GM18909 (cell line): Measurements from ENCODE around the gene GZMH.
A peak's percentile ranks its signal among the peaks of the same experiment; 100 is the strongest.
"Not testable (repeated sequence)": the region's sequence is repeated elsewhere in the genome, so short reads cannot be mapped to it uniquely, and the experiment has no call there.

Experiments
- ATAC-seq: cut with Tn5 transposase; IDR thresholded peaks from one replicate; pipeline ENCODE4 v1.9.1; 2021; ENCODE audit warnings: mild to moderate bottlenecking; ENCODE audit not compliant: unreplicated experiment, poor library complexity

The GZMH gene, protein sequence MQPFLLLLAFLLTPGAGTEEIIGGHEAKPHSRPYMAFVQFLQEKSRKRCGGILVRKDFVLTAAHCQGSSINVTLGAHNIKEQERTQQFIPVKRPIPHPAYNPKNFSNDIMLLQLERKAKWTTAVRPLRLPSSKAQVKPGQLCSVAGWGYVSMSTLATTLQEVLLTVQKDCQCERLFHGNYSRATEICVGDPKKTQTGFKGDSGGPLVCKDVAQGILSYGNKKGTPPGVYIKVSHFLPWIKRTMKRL

DNA sequence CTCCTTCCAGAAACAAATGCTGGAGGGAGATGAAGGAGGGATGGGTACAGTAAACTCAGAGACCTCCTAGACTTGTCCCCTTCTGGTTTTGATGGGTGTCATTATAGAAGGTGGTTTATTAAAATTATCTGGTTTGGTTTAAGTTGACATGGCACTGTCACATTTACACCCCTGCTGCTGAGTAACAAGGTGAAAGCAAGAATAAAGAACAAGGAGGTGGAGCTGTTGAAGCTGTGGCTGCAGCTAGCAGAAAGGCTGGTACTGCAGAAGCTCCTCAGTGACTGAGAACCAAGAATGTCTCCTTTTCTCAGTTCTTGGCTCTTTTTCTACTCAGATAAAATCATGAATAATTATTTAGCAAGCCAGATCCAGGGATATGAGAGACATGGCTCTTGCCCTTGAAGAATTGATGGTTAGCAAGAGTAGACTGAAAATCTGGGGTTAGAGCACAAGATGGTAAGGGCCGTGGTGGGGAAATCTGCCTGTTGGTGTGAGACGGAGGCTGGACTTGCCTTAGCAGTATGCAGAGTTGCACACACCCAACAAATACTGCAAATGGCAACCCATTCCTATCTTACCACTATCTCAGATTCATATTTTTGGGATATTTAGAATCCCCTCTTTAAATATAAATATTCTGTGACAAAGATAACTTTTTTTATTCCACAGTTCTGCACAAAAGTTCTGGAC, at the start of gene GZMH:
Gene GZMH (minus strand): TSS at position 31 of the 690 bp plus-strand sequence. CDS start 72 bp downstream, outside the sequence.
- ATAC-seq = no peak

GRCh38 chr14:24648361-24648760, 38.9 kb upstream of the GZMH start:
- not testable (repeated sequence) for ATAC-seq

DNA sequence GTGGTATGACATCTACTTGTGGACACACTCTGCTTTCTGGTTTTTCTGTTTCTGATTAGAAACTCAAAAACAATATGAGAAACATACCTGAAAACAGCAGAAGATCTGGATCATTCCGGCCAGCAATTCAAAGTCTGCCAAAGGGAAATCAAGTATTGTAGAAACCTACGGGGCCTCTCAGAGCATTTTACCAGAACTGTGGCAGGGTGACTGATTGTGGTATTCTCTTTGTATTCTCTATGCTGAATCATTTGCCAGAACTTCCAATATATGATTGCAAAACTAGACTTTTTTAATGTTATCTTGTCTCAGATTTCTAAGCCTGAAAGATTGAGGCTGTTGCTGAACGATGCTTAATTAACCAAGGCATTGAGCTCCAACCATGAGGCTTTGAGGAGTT, 30.4 kb upstream of the GZMH start:
- no peak for ATAC-seq

- no peak for ATAC-seq
Measured at GRCh38 chr14:24639270-24639669, 29.8 kb upstream of the GZMH start.

- no peak for ATAC-seq
Measured at GRCh38 chr14:24634158-24634557, 24.7 kb upstream of the GZMH start, which contains the start of gene GZMB. TSS of gene GZMB (minus strand) at chr14:24634190. CDS start at chr14:24634160, 30 bp downstream.

DNA sequence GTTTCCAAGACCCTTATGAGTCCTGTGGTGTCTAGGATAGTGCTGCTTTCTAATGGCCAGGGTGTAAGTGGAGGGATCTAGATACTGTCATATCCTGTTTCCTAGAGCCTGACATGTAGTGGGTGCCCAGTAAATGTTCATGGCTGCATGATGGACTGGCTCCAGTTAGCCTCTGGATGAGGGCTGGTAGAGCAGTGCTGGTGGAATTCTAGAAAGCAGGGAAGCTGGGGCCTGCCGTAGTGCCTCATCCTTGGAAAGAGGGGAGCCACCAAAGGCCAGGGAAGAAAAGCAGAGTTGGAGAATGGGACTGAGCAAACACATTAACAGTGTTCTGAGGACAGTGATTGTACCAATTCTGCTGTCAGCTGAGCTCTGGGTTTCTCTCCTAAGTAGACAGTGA, 23.9 kb upstream of the GZMH start:
- no peak for ATAC-seq

- ATAC-seq = no peak
Measured at GRCh38 chr14:24632761-24633160, 23.3 kb upstream of the GZMH start.

GRCh38 chr14:24632336-24632735, 22.9 kb upstream of the GZMH start:
- ATAC-seq = no peak

DNA sequence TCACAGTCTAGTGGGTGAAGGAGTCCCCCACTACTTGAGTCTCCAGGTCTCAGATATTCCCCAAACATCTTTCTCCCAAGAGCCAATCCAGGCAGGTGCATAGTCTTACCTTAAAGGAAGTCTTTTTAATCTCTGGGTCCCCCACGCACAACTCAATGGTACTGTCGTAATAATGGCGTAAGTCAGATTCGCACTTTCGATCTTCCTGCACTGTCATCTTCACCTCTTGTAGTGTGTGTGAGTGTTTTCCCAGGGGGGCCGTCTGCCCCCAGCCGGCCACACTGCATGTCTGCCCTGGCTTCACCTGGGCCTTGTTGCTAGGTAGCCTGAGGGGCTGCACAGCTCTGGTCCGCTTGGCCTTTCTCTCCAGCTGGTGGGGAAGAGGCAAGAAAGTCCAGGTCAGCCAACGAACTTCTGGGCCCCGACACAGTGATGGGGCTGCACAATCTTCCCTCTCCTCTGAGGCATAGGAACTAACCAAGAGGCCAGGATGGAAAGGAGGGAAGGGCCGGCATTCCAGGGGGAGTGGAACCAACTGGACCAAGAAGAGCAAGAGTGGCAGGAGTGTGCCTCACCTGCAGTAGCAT, 22.4 kb upstream of the GZMH start:
- no peak for ATAC-seq

GRCh38 chr14:24630872-24631477, 21.5 kb upstream of the GZMH start:
- ATAC-seq = no peak

DNA sequence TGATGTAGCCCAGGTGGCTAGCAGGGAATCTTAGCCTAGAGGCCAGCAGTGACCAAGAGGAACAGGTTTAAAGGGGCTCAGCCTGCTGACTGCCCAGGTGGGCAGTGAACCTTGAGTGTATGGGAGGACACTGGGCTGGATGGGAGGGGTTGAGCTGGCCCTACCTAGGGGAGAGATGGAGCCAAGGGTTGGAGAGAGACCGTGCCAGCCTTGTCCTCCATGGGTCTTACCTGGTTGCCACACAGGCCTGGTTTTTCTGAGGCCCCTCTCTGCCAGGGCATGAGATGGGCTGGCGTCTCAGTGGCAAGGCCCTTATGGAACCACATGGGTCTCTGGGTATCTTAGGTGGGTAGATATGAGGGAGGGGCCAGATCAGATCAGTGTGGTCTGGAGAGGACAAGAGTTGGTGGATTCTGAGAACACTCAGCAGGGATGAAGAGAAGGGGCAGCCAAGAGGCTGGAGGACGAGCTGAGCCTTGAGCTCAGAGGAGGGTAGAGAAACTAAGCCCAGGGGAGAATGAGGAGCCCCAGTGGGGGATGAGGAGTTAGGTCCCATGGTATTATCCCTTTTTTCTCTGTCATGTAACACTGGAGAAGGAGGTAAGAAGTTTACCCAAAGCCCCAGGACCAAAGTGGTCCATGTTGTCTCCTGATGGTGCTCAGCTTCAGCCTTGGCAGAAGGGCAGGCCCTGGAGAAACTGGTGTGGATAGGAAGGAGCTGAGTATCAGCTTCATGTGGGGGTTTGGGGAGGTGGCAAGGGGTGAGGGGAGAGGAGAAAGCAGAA, 20.8 kb upstream of the GZMH start:
- ATAC-seq = no peak

GRCh38 chr14:24629521-24629920, 20.0 kb upstream of the GZMH start:
- no peak for ATAC-seq

GRCh38 chr14:24613747-24614146, 4.3 kb upstream of the GZMH start:
- no peak for ATAC-seq

GRCh38 chr14:24613241-24613640, 3.8 kb upstream of the GZMH start:
- no peak for ATAC-seq

DNA sequence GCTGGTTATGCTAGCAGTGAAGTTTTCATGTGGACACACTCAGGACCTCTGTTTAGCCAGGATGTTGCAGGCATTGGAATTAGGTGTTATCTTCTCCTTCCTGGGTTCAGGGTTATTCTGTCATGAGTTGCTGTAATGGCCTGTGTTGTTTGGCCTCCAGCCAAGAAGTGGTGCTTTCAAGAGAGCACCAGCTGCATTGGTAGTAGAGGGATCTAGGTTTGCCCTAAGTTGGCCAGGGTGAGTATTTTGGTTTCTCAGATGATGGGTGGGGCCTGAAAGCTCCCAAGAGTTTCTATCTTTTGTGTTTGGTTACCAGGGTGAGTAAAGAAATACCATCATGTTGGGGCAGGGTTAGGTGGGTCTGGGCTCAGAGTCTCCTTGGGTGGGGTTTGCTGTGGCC, 2.7 kb upstream of the GZMH start:
- no peak for ATAC-seq

GRCh38 chr14:24607635-24608514, 1.6 kb downstream of the GZMH start:
- ATAC-seq = no peak

- no peak for ATAC-seq
Measured at GRCh38 chr14:24607081-24607480, 2.4 kb downstream of the GZMH start.

GRCh38 chr14:24606297-24606696, 3.2 kb downstream of the GZMH start:
- no peak for ATAC-seq

DNA sequence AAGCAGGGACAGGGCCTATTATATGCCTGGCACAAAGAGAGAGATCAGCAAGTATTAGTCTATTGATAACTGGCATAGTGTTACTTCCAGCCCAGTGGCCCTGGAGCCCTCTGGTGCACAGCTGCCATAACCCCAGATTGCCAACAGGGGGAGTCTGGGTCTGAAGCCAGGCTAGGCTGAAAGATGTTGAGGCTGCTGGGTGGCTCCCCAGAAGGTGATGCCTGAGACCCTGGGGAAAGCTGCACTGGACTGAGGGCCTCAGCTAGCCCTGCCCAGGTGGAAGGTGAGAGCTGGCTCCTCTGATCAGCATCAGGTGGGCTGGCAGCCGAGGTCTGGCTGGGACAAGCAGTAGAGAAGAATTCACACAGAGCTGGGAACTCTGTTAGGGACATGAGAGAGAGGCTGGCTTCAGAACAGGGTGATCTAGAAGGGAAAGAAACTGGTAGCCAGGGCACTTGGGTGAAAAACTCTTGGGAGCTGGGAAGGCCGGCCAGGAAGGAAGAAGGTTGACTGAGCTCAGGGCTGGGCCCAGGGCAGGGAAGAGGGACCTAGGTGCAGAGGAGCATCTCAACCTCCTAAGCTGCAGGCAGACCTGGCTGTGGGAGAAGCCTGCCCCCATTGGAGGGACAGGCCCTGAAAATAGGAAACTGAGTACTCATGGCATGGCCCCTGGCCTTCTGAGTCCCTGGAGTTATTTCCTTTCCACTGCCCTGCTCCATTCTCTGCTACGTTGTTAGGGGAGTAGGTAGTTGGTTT, 3.9 kb downstream of the GZMH start:
- peak; percentile 92 for ATAC-seq
